Nephron progenitor cell (in vitro differentiated cells): ENCODE data around the gene SLMAP.

Source experiments
- DNase-seq: peaks from one replicate; pipeline ENCODE4 v3.0.0; 2021
- H3K27ac Mint-ChIP-seq: 2 replicates; pipeline ENCODE4 v1.8.0; 2021; ENCODE audit warnings: mild to moderate bottlenecking, moderate library complexity, mixed read lengths
- H3K27me3 Mint-ChIP-seq: 2 replicates; pipeline ENCODE4 v1.8.0; 2021; ENCODE audit warnings: mild to moderate bottlenecking, low read depth, mixed read lengths; ENCODE audit not compliant: poor library complexity
- H3K36me3 Mint-ChIP-seq: 2 replicates; pipeline ENCODE4 v1.8.0; 2021; ENCODE audit warnings: low read depth, mixed read lengths
- H3K4me1 Mint-ChIP-seq: 2 replicates; pipeline ENCODE4 v1.8.0; 2021; ENCODE audit warnings: mixed read lengths
- H3K4me3 Mint-ChIP-seq: 2 replicates; pipeline ENCODE4 v1.8.0; 2021; ENCODE audit warnings: mild to moderate bottlenecking, moderate library complexity, mixed read lengths
- H3K9me3 Mint-ChIP-seq: 2 replicates; pipeline ENCODE4 v1.8.0; 2021; ENCODE audit warnings: mild to moderate bottlenecking, moderate library complexity, mixed read lengths
- CTCF ChIP-seq: fragments of 200-600 bp; sonication (generic); IDR thresholded peaks from 2 replicates; pipeline ENCODE4 v1.5.0; 2021; ENCODE audit warnings: antibody characterized with exemption

Gene SLMAP

GRCh38 chr3:57820479-57820878 lies 64.4 kb downstream of the SLMAP start:
- no peak for DNase-seq
- peaks cover 3% of the 10 kb centered on the region for H3K27me3 Mint-ChIP-seq
- no peaks in the 10 kb centered on the region for H3K9me3 Mint-ChIP-seq
- H3K27ac Mint-ChIP-seq = no peak overlapping the region
- peaks cover 17% of the 10 kb centered on the region for H3K4me1 Mint-ChIP-seq
- H3K36me3 Mint-ChIP-seq = peaks cover 4% of the 10 kb centered on the region
- H3K4me3 Mint-ChIP-seq = no peak overlapping the region
- no peak for TF ChIP-seq CTCF

GRCh38 chr3:57821765-57822164 lies 65.7 kb downstream of the SLMAP start:
- H3K27ac Mint-ChIP-seq = no peak overlapping the region
- no peaks in the 10 kb centered on the region for H3K9me3 Mint-ChIP-seq
- H3K27me3 Mint-ChIP-seq = peaks cover 5% of the 10 kb centered on the region
- no peak for TF ChIP-seq CTCF
- H3K4me1 Mint-ChIP-seq = peaks cover 30% of the 10 kb centered on the region
- DNase-seq = no peak
- peaks cover 4% of the 10 kb centered on the region for H3K36me3 Mint-ChIP-seq
- H3K4me3 Mint-ChIP-seq = no peak overlapping the region

- Mint-ChIP-seq H3K4me1 (peaks cover 35% of the 10 kb centered on the region), H3K4me3 (no peak overlapping the region), H3K36me3 (peaks cover 4% of the 10 kb centered on the region), H3K27ac (no peak overlapping the region), H3K9me3 (no peaks in the 10 kb centered on the region), H3K27me3 (peaks cover 5% of the 10 kb centered on the region)
- no peak for DNase-seq
- no peak for TF ChIP-seq CTCF
These were observed 66.6 kb downstream of the SLMAP start for GRCh38 chr3:57822686-57823085.

- H3K27ac Mint-ChIP-seq = no peak overlapping the region
These were observed 69.0 kb downstream of the SLMAP start for GRCh38 chr3:57825116-57825515.

GRCh38 chr3:57826245-57826951 lies 70.3 kb downstream of the SLMAP start:
- Mint-ChIP-seq H3K27me3 (peaks cover 2% of the 10 kb centered on the region), H3K9me3 (no peaks in the 10 kb centered on the region), H3K4me3 (no peak overlapping the region), H3K4me1 (peaks cover 28% of the 10 kb centered on the region), H3K36me3 (peaks cover 14% of the 10 kb centered on the region), H3K27ac (peak overlapping the region; percentile 3)
- DNase-seq = no peak
- TF ChIP-seq CTCF = no peak

More at GRCh38 chr3:57825116-57825515, 69.0 kb downstream of the SLMAP start:
- TF ChIP-seq CTCF = no peak
- Mint-ChIP-seq H3K4me1 (peaks cover 35% of the 10 kb centered on the region), H3K27me3 (peaks cover 2% of the 10 kb centered on the region), H3K9me3 (no peaks in the 10 kb centered on the region), H3K4me3 (no peak overlapping the region), H3K36me3 (peaks cover 4% of the 10 kb centered on the region)
- no peak for DNase-seq
